Measurements from ENCODE around the gene HSDL1.

HSDL1 gene

DNA sequence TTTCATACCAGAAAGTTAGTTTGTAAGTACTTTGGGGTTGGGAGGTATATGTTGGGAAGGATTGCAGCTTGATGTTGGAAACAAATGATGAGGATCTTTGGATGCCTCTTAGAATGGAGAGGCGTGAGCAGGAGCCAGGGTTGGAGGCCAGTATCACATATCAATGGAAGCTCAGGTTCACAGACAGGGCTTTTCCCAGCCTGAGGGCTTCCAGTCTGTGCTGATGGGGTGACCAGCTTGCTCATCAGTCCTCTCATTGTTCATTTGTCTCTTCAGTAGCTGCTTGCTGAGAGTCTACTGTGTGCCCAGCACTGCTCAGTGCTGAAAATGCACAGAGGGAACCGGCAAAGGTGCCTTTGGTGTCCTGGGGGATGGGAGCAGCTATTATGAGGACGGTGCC lies 5.9 kb upstream of the HSDL1 start:
- TF ChIP-seq, protein P1, sequence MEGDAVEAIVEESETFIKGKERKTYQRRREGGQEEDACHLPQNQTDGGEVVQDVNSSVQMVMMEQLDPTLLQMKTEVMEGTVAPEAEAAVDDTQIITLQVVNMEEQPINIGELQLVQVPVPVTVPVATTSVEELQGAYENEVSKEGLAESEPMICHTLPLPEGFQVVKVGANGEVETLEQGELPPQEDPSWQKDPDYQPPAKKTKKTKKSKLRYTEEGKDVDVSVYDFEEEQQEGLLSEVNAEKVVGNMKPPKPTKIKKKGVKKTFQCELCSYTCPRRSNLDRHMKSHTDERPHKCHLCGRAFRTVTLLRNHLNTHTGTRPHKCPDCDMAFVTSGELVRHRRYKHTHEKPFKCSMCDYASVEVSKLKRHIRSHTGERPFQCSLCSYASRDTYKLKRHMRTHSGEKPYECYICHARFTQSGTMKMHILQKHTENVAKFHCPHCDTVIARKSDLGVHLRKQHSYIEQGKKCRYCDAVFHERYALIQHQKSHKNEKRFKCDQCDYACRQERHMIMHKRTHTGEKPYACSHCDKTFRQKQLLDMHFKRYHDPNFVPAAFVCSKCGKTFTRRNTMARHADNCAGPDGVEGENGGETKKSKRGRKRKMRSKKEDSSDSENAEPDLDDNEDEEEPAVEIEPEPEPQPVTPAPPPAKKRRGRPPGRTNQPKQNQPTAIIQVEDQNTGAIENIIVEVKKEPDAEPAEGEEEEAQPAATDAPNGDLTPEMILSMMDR (IDR thresholded peaks at IDR 0.05; ENCODE audit: low read depth, low read length, missing control alignments), result no peak
- no peak overlapping the region for H3K27ac ChIP-seq
- peaks cover 2% of the 10 kb centered on the region for H3K27me3 ChIP-seq (replicated peaks)
- no peak overlapping the region for H3K4me3 ChIP-seq (ENCODE audit: low read depth, low read length)
- in situ Hi-C loops (cut with HindIII; ENCODE audit: low pct_ligation_motif_present, low sequenced_read_pairs), result no loop called here
- no peak for DNase-seq
- no peaks in the 10 kb centered on the region for H3K36me3 ChIP-seq (replicated peaks)

DNA sequence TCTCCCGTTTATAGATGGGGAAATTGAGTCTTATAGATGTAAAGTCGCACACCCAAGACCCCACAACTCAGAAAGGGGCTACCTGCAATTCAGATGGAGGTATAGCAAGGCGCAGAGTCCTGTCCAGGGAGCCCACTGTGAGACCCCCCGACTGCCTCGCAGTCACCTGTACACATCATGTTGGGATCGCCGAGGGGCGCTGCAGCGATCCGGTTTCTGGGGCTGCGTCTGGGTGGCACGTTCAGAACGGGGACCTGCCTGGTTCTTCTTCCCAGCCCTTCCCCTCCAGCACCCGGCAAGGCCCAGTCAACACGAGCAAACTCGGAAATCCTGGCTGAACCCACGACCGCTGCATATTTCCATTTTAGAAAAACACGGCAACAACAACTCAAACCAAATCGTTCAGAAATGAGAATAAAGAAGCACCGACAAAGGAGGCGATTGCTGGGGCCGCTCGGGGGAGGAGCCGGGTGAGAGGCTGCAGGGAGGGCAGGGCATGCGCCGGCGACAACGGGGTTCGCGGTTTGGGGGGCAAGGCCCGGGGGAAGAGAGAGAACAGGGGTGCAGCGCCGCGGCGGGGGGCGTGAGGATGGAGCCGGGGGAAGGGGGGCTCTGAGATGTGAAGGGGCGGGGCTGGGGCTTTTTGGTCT lies 643 bp downstream of the HSDL1 start:
- TF ChIP-seq, protein P1 (IDR thresholded peaks at IDR 0.05; ENCODE audit: low read depth, low read length, missing control alignments), result peak; percentile 40
- H3K36me3 ChIP-seq (replicated peaks), result no peaks in the 10 kb centered on the region
- H3K27ac ChIP-seq, result no peak overlapping the region
- H3K27me3 ChIP-seq (replicated peaks), result no peaks in the 10 kb centered on the region
- DNase-seq, result no peak
- in situ Hi-C loops (cut with HindIII; ENCODE audit: low pct_ligation_motif_present, low sequenced_read_pairs), result no loop called here
- H3K4me3 ChIP-seq (ENCODE audit: low read depth, low read length), result peak overlapping the region; percentile 84

DNA sequence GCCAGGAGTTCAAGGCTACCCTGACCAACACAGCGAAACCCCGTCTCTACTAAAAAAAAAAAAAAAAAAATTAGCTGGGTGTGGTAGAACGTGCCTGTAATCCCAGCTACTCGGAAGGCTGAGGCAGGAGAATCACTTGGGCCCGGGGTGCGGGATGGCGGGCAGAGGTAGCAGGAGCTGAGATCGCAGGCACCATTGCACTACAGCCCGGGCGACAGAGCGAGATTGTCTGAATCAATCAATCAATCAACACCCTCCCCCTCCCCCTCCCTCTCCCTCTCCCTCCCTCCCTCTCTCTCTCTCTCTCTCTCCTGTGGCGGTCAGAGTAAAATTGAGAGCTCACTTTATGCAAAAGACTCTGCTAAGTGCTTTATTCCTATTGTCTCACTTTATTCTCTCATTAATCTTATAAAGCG lies 1.2 kb downstream of the HSDL1 start:
- DNase-seq, result no peak
- TF ChIP-seq, protein P1 (IDR thresholded peaks at IDR 0.05; ENCODE audit: low read depth, low read length, missing control alignments), result no peak
- Histone ChIP-seq H3K4me3 (ENCODE audit: low read depth, low read length) (peak overlapping the region; percentile 84), H3K36me3 (replicated peaks) (no peaks in the 10 kb centered on the region), H3K27ac (no peak overlapping the region), H3K27me3 (replicated peaks) (no peaks in the 10 kb centered on the region)
- in situ Hi-C loops (cut with HindIII; ENCODE audit: low pct_ligation_motif_present, low sequenced_read_pairs), result no loop called here

DNA sequence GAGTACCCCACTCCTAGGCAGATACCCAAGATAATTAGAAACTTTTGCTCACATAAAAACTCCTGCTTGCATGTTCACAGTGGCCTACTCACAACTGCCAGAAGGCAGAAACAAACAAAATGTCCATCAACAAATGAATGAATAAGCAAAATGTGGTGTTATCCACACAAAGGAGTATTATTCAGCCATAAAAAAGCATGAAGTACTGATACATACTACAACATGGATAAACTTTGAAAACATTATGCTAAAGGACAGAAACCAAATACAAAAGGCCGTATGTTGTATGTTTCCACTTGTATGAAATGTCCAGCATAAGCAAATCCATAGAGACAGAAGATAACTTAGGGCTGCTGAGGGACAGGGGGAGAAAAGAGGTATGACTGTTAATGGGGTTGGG lies 1.9 kb downstream of the HSDL1 start:
- Histone ChIP-seq H3K4me3 (ENCODE audit: low read depth, low read length) (no peak overlapping the region), H3K27me3 (replicated peaks) (no peaks in the 10 kb centered on the region), H3K36me3 (replicated peaks) (no peaks in the 10 kb centered on the region), H3K27ac (no peak overlapping the region)
- in situ Hi-C loops (cut with HindIII; ENCODE audit: low pct_ligation_motif_present, low sequenced_read_pairs), result no loop called here
- TF ChIP-seq, protein P1 (IDR thresholded peaks at IDR 0.05; ENCODE audit: low read depth, low read length, missing control alignments), result no peak
- no peak for DNase-seq

DNA sequence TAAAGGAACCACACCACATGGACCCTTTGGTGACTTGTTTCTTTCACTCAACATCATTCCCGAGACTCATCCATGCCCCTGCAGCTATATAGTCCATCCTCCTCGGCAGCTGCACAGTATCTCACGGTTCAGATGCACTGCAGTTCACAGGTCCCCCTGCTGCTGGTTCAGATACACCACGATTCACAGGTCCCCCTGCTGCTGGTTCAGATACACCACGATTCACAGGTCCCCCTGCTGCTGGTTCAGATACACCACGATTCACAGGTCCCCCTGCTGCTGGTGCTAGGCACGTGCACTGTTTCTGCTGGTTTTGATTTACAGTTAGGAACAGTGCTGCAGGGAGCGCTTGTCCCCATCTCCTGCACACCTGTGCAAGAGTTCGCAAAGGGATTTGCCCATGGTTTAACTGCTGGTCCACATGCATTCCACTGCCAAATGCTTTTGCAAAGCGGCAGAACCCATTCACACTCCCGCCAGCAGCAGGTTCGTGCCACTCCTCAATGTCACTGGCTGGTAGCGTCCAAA lies 3.8 kb downstream of the HSDL1 start:
- Histone ChIP-seq H3K4me3 (ENCODE audit: low read depth, low read length) (no peak overlapping the region), H3K36me3 (replicated peaks) (no peaks in the 10 kb centered on the region), H3K27me3 (replicated peaks) (no peaks in the 10 kb centered on the region), H3K27ac (no peak overlapping the region)
- in situ Hi-C loops (cut with HindIII; ENCODE audit: low pct_ligation_motif_present, low sequenced_read_pairs), result no loop called here
- DNase-seq, result no peak
- TF ChIP-seq, protein P1 (IDR thresholded peaks at IDR 0.05; ENCODE audit: low read depth, low read length, missing control alignments), result peak; percentile 19

All from brain microvascular endothelial cell (primary cell).